K562 (cell line): ENCODE data around the gene AGAP3. TPM values are rescaled to one million over a fixed set of nuclear protein-coding genes. Genes with fewer than 3 reads are reported as not detected.

Experiments
- CBX3 ChIP-seq, 2 experiments: IDR thresholded peaks; 1 replicate in 1 of 2; 2 replicates in 1 of 2; pipeline ENCODE4 v1.6.1; 2012; ENCODE audit warnings: inconsistent platforms in 2 of 2, low read length in 2 of 2, borderline replicate concordance in 1 of 2, control low read depth in 1 of 2
- E2F3 ChIP-seq: fragments of 250-450 bp; sonication (Bioruptor Pico); IDR thresholded peaks from 2 replicates; pipeline ENCODE4 v1.4.0; 2020; ENCODE audit warnings: mild to moderate bottlenecking
- HDAC2 ChIP-seq: fragments of 450-650 bp; IDR thresholded peaks from 2 replicates; pipeline ENCODE4 v1.6.1; 2016; ENCODE audit warnings: mild to moderate bottlenecking
- HMG20B ChIP-seq: fragments of 250-450 bp; sonication (Bioruptor Pico); IDR thresholded peaks from 2 replicates; pipeline ENCODE4 v1.5.0; 2021; ENCODE audit warnings: mild to moderate bottlenecking
- KLF10 ChIP-seq: fragments of 250-450 bp; sonication (Bioruptor Pico); IDR thresholded peaks from 2 replicates; pipeline ENCODE4 v1.6.1; 2021; ENCODE audit warnings: matching md5 sums
- MYBL2 ChIP-seq, 2 experiments: fragments of 450-650 bp in 1 of 2; sonication (generic) in 1 of 2; formaldehyde crosslinking in 1 of 2; IDR thresholded peaks; 2 replicates each; pipeline versions ENCODE4 v1.6.1 to v1.8.1; 2017 to 2022; ENCODE audit warnings: borderline replicate concordance in 1 of 2, inconsistent platforms in 1 of 2, low read depth in 1 of 2, mild to moderate bottlenecking in 1 of 2, missing genetic modification reagents in 1 of 2, moderate library complexity in 1 of 2
- PCBP1 ChIP-seq: fragments of 200-400 bp; formaldehyde crosslinking; IDR thresholded peaks from 2 replicates; pipeline ENCODE4 v1.6.1; 2018; ENCODE audit warnings: mild to moderate bottlenecking, low read depth, low read length; ENCODE audit not compliant: poor library complexity, severe bottlenecking
- PRDM10 ChIP-seq: fragments of 450-650 bp; IDR thresholded peaks from 2 replicates; pipeline ENCODE4 v1.6.1; 2018; ENCODE audit not compliant: partially characterized antibody
- SAFB ChIP-seq: fragments of 200-400 bp; formaldehyde crosslinking; IDR thresholded peaks from 2 replicates; pipeline ENCODE4 v1.6.1; 2017; ENCODE audit warnings: low read depth, low read length, borderline replicate concordance
- SRSF3 ChIP-seq: fragments of 200-400 bp; formaldehyde crosslinking; IDR thresholded peaks from 2 replicates; pipeline ENCODE4 v1.6.1; 2016; ENCODE audit warnings: mild to moderate bottlenecking, low read length, moderate library complexity; ENCODE audit not compliant: insufficient read depth
- THAP12 ChIP-seq: fragments of 250-450 bp; sonication (Bioruptor Pico); IDR thresholded peaks from 2 replicates; pipeline ENCODE4 v1.9.0; 2021; ENCODE audit warnings: mild to moderate bottlenecking, inconsistent platforms
- THRAP3 ChIP-seq: fragments of 450-650 bp; IDR thresholded peaks from 2 replicates; pipeline ENCODE4 v1.6.1; 2016; ENCODE audit warnings: mild to moderate bottlenecking, inconsistent platforms, borderline replicate concordance
- USF2 ChIP-seq: sonication (generic); formaldehyde crosslinking; IDR thresholded peaks from 2 replicates; pipeline ENCODE4 v1.5.0; 2020; ENCODE audit warnings: missing genetic modification reagents
- ZBTB17 ChIP-seq: fragments of 450-650 bp; formaldehyde crosslinking; IDR thresholded peaks from 2 replicates; pipeline ENCODE4 v1.4.0; 2020; ENCODE audit warnings: mild to moderate bottlenecking
- ZFP1 ChIP-seq: fragments of 450-650 bp; formaldehyde crosslinking; IDR thresholded peaks from 2 replicates; pipeline ENCODE4 v1.4.0; 2020; ENCODE audit warnings: mild to moderate bottlenecking, mixed read lengths
- ZNF398 ChIP-seq: fragments of 250-450 bp; sonication (Bioruptor Pico); IDR thresholded peaks from 2 replicates; pipeline ENCODE4 v1.8.0; 2021; ENCODE audit warnings: moderate library complexity, mild to moderate bottlenecking, inconsistent platforms
- ZNF589 ChIP-seq: fragments of 200-800 bp; sonication (Bioruptor generic); IDR thresholded peaks from 2 replicates; pipeline ENCODE4 v1.6.1; 2016; ENCODE audit warnings: low read depth, missing genetic modification characterization, missing compliant biosample characterization
- ZNF668 ChIP-seq: fragments of 250-450 bp; sonication (Bioruptor Pico); IDR thresholded peaks from 2 replicates; pipeline ENCODE4 v1.8.0; 2022; ENCODE audit warnings: mild to moderate bottlenecking, inconsistent platforms
- ZNF75A ChIP-seq: fragments of 450-650 bp; formaldehyde crosslinking; IDR thresholded peaks from 2 replicates; pipeline ENCODE4 v1.4.0; 2020; ENCODE audit warnings: mild to moderate bottlenecking
- polyA plus RNA-seq, 8 experiments: library from polyadenylated mRNA; depleted of rRNA in 4 of 8; stranded (reverse) in 5 of 8; unstranded in 3 of 8; fragments of >200 nt; fragmentation: Nextera tagmentation in 2 of 8; fragmentation: Illumina TruSeq in 1 of 8; extraction: Ambion mirVana in 2 of 8; extraction: Trizol in 1 of 8; gene quantifications; 2 replicates each; pipeline versions ENCODE4 v1.2.1 to v1.2.3, GENCODE V29; 2011 to 2014; ENCODE audit warnings: inconsistent platforms in 1 of 8, missing spikeins in 1 of 8
- total RNA-seq, 7 experiments: library from RNA; depleted of rRNA in 6 of 7; stranded (reverse); fragments of >200 nt in 6 of 7; fragmentation: Illumina TruSeq in 2 of 7; extraction: Trizol in 2 of 7; gene quantifications; 2 replicates each; pipeline versions ENCODE4 v1.2.1 to v1.2.3, GENCODE V29; 2011 to 2021; ENCODE audit warnings: low replicate concordance in 1 of 7

AGAP3 gene
- total and polyA plus RNA-seq, 9 of the 15 experiments (the other 6 are each of a cell fraction or from before 2014, with no cell fraction given): 3.4 to 208 (median 62.2) TPM

GRCh38 chr7:151039850-151040548, 46.3 kb upstream of the AGAP3 start (continued):
- TF ChIP-seq HDAC2 (no peak), KLF10 (CRISPR knock-in tag) (no peak), ZNF668 (CRISPR knock-in tag) (no peak), PRDM10 (peak; percentile 2), SAFB (peak; percentile 9; the same call in 1 of the 2 replicates), PCBP1 (no peak), ZNF398 (no peak), CBX3 (IDR thresholded peaks at IDR 0.05; ENCODE audit: borderline replicate concordance in 1 of 2, low read length in 2 of 2) (0 out of 3 replicates have a peak, but pooled peaks of 1 of the 2 experiments have one; percentile 15), ZBTB17 (CRISPR knock-in tag) (peak; percentile 46; the same call in 1 of the 2 replicates), HMG20B (CRISPR knock-in tag) (no peak), SRSF3 (no peak), E2F3 (no peak), ZNF75A (CRISPR knock-in tag) (no peak), USF2 (CRISPR knock-in tag) (no peak), THAP12 (CRISPR knock-in tag) (0 out of 2 replicates have a peak, but pooled peaks have one; percentile 47), ZNF589 (CRISPR knock-in tag) (no peak), ZFP1 (CRISPR knock-in tag) (no peak), THRAP3 (no peak), MYBL2 (IDR thresholded peaks at IDR 0.05; ENCODE audit: low read depth) (no peak), MYBL2 (CRISPR knock-in tag; IDR thresholded peaks at IDR 0.05; ENCODE audit: borderline replicate concordance) (no peak)
